Measurements from ENCODE around the gene PTPRH. TPM values are rescaled to one million over a fixed set of nuclear protein-coding genes. Genes with fewer than 3 reads are reported as not detected.

Gene PTPRH
- total and polyA plus RNA-seq, 9 of the 15 experiments (the other 6 are each of a cell fraction or from before 2014, with no cell fraction given) = 0.87 to 34.3 (median 22.7) TPM

- peaks cover 3% of the 10 kb centered on the region; the same call in 1 of the 3 replicates for H3K36me3 ChIP-seq (ENCODE audit: control insufficient read depth, insufficient read depth, low read length)
- intact Hi-C loops (cut with micrococcal nuclease) = no loop called here
- H3K9me1 ChIP-seq (ENCODE audit: control insufficient read depth, insufficient read depth, low read length) = no peaks in the 10 kb centered on the region
- peaks cover 15% of the 10 kb centered on the region for H4K20me1 ChIP-seq (replicated peaks; ENCODE audit: control insufficient read depth, insufficient read depth, low read length)
- DNase-seq (ENCODE audit: extremely low read depth in 1 of 4, low spot score in 3 of 4) (no peak), ATAC-seq (no peak), FAIRE-seq (no peak)
- no peak overlapping the region for H3K4me3 ChIP-seq
- no peak overlapping the region for H3K4me2 ChIP-seq (ENCODE audit: insufficient read depth, low read length)
- H3K27ac ChIP-seq (ENCODE audit: extremely low read depth, low read depth, low read length) = no peak overlapping the region
- ChIA-PET CTCF (ENCODE audit: low intra/inter-chr PET ratio) (no interaction called here), POLR2A (interaction anchor here (0.8 kb wide), 1 partner anchor 11 kb away, joined by 3 read pairs; no protein-coding TSS in a partner anchor)
- no peak overlapping the region for H2AFZ ChIP-seq (ENCODE audit: low read depth, low read length)
- in situ Hi-C loops (cut with MboI) = no loop called here
- H3K27me3 ChIP-seq (ENCODE audit: control insufficient read depth in 2 of 2, insufficient read depth in 2 of 2, low read length in 2 of 2) = no peaks in the 10 kb centered on the region
- H3K9ac ChIP-seq (ENCODE audit: insufficient read depth in 1 of 2, low read depth in 2 of 2, low read length in 2 of 2) = no peak overlapping the region; a peak in 1 of 4 replicates
- no peaks in the 10 kb centered on the region for H3K79me2 ChIP-seq (ENCODE audit: control insufficient read depth, insufficient read depth, low read length)
- H3K9me3 ChIP-seq (replicated peaks; ENCODE audit: control insufficient read depth, insufficient read depth, low read depth, low read length) = no peaks in the 10 kb centered on the region
- WGBS (ENCODE audit: insufficient coverage, low coverage, missing lambda C conversion rate) = 64% methylated on average over 20 of the region's 20 CpGs
- no peak for TF ChIP-seq FIP1L1 (IDR thresholded peaks at IDR 0.05; ENCODE audit: low read depth, low read length, poor library complexity, severe bottlenecking)
- TF ChIP-seq CREB5 (CRISPR knock-in tag; IDR thresholded peaks at IDR 0.05) = no peak
- TF ChIP-seq E2F8 (IDR thresholded peaks at IDR 0.05; ENCODE audit: low read depth, partially characterized antibody) = no peak
- TF ChIP-seq ELK1 (CRISPR knock-in tag; IDR thresholded peaks at IDR 0.05) = no peak
- TF ChIP-seq ZNF324 (CRISPR knock-in tag; IDR thresholded peaks at IDR 0.05) = no peak
- peak; percentile 50 for TF ChIP-seq POLR2G (IDR thresholded peaks at IDR 0.05; ENCODE audit: low read depth, low read length)
- peaks cover 15 to 25% of the 10 kb centered on the region in 2 experiments for H3K4me1 ChIP-seq (replicated peaks in 1 of 2; ENCODE audit: control insufficient read depth in 2 of 2, insufficient read depth in 2 of 2, low read length in 2 of 2)
- no TSS peak for BruUV-seq (replicated peaks)
These were observed 27.6 kb downstream of the PTPRH start for GRCh38 chr19:55181740-55182139.

All from K562 (cell line).